Measurements from ENCODE around the gene KCNQ1. TPM values are rescaled to one million over a fixed set of nuclear protein-coding genes. Genes with fewer than 3 reads are reported as not detected.

KCNQ1 gene
- total and polyA plus RNA-seq, 9 of the 15 experiments (the other 6 are each of a cell fraction or from before 2014, with no cell fraction given), result 0.44 TPM; not detected in 8

GRCh38 chr11:2846056-2846455, 401.2 kb downstream of the KCNQ1 start (continued):
- TF ChIP-seq ZMIZ1 (IDR thresholded peaks at IDR 0.05; ENCODE audit: low read depth in 2 of 2, low read length in 2 of 2), result no peak
- no peak for TF ChIP-seq IRF2 (CRISPR knock-in tag; IDR thresholded peaks at IDR 0.05)
- TF ChIP-seq SP1 (CRISPR knock-in tag; IDR thresholded peaks at IDR 0.05), result no peak
- TF ChIP-seq ZNF57 (CRISPR knock-in tag; IDR thresholded peaks at IDR 0.05), result no peak
- TF ChIP-seq TGIF2 (CRISPR knock-in tag; IDR thresholded peaks at IDR 0.05), result no peak
- no peak for TF ChIP-seq TSC22D4 (tag; IDR thresholded peaks at IDR 0.05)
- TF ChIP-seq AFF1 (IDR thresholded peaks at IDR 0.05; ENCODE audit: low read depth in 1 of 2, partially characterized antibody in 2 of 2), result no peak
- TF ChIP-seq TSHZ1 (CRISPR knock-in tag; IDR thresholded peaks at IDR 0.05), result no peak
- peak; percentile 66 for TF ChIP-seq PRDM10 (IDR thresholded peaks at IDR 0.05; ENCODE audit: partially characterized antibody)
- TF ChIP-seq ZNF696 (CRISPR knock-in tag; conservative IDR thresholded peaks at IDR 0.05), result no peak
